Measurements from ENCODE around the gene TYW5. TPM values are rescaled to one million over a fixed set of nuclear protein-coding genes. Genes with fewer than 3 reads are reported as not detected.
A peak's percentile ranks its signal among the peaks of the same experiment; 100 is the strongest.

The TYW5 gene
- total and polyA plus RNA-seq, 8 donors: 2.0 to 4.9 (median 2.5) TPM

- Histone ChIP-seq H3K27me3 (no peaks in the 10 kb centered on the region), H3K4me3 (no peak overlapping the region), H3K9me3 (no peaks in the 10 kb centered on the region), H3K36me3 (no peaks in the 10 kb centered on the region), H3K4me1 (no peaks in the 10 kb centered on the region), H3K27ac (no peak overlapping the region)
- intact Hi-C loops (cut with DNase I): no loop called here
- ATAC-seq (peak in 3 of 4 donors; percentile 35 to 80 (median 63)), DNase-seq (no peak), FAIRE-seq (no peak)
- 48 to 51% methylated on average over 6 of the region's 6 CpGs for WGBS, 2 donors
- no peak for TF ChIP-seq CTCF (IDR thresholded peaks at IDR 0.05)
Measured at GRCh38 chr2:199883474-199884212, 71.6 kb downstream of the TYW5 start.

GRCh38 chr2:199882667-199883066 is 72.6 kb downstream of the TYW5 start:
- TF ChIP-seq CTCF (IDR thresholded peaks at IDR 0.05): no peak
- H3K4me1 ChIP-seq: no peaks in the 10 kb centered on the region
- no peaks in the 10 kb centered on the region for H3K27me3 ChIP-seq
- no peaks in the 10 kb centered on the region for H3K9me3 ChIP-seq
- H3K36me3 ChIP-seq: no peaks in the 10 kb centered on the region
- FAIRE-seq (no peak), DNase-seq (no peak), ATAC-seq (no peak)
- intact Hi-C loops (cut with DNase I): no loop called here
- H3K27ac ChIP-seq: no peak overlapping the region
- H3K4me3 ChIP-seq: no peak overlapping the region

Other genes starting within 250 kb of the TYW5 start
- gene FTCDNL1, start 104.3 kb downstream of the TYW5 start, total RNA-seq: 1 to 10 TPM; 1.3 to 3.2 (median 1.6) TPM
- 1 to 10 TPM in 1 of 2 donors, under 1 TPM in 1; 0.53 to 1.3 TPM for gene FTCDNL1, start 104.3 kb downstream of the TYW5 start, polyA plus RNA-seq
- 1 to 10 TPM; 6.2 to 8.3 (median 7.6) TPM for gene C2orf69, start 44.2 kb downstream of the TYW5 start, total RNA-seq
- gene C2orf69, start 44.2 kb downstream of the TYW5 start, polyA plus RNA-seq: 1 to 10 TPM; 3.5 to 4.9 TPM
- gene MAIP1, start 91 bp upstream of the TYW5 start, total RNA-seq: 1 to 10 TPM; 3.6 to 8.8 (median 6.4) TPM
- 1 to 10 TPM; 3.7 to 8.4 TPM for gene MAIP1, start 91 bp upstream of the TYW5 start, polyA plus RNA-seq